Measurements from ENCODE around the gene ZSCAN5B.
"Not testable (repeated sequence)": the region's sequence is repeated elsewhere in the genome, so short reads cannot be mapped to it uniquely, and the experiment has no call there.

The ZSCAN5B gene

GRCh38 chr19:56174550-56174949, 23.0 kb downstream of the ZSCAN5B start:
- no peak for DNase-seq

- no peak for DNase-seq
Observed at GRCh38 chr19:56174086-56174485, 23.5 kb downstream of the ZSCAN5B start.

- peak; percentile 6 for DNase-seq
Observed at GRCh38 chr19:56170261-56170660, 27.3 kb downstream of the ZSCAN5B start.

- no peak for DNase-seq
Observed at GRCh38 chr19:56167064-56167578, 30.5 kb downstream of the ZSCAN5B start.

- no peak for DNase-seq
Observed at GRCh38 chr19:56163097-56163496, 34.5 kb downstream of the ZSCAN5B start.

GRCh38 chr19:56162258-56162657, 35.3 kb downstream of the ZSCAN5B start:
- no peak for DNase-seq

GRCh38 chr19:56161534-56161933, 36.0 kb downstream of the ZSCAN5B start:
- no peak for DNase-seq

- no peak for DNase-seq
Observed at GRCh38 chr19:56159622-56160271, 37.8 kb downstream of the ZSCAN5B start.

- DNase-seq = no peak
Observed at GRCh38 chr19:56159009-56159559, 38.5 kb downstream of the ZSCAN5B start.

GRCh38 chr19:56158170-56158757, 39.3 kb downstream of the ZSCAN5B start:
- no peak for DNase-seq

- no peak for DNase-seq
Observed at GRCh38 chr19:56156768-56157167, 40.8 kb downstream of the ZSCAN5B start.

- DNase-seq = no peak
Observed at GRCh38 chr19:56155124-56155687, 42.4 kb downstream of the ZSCAN5B start.

- DNase-seq = no peak
Observed at GRCh38 chr19:56153507-56153906, 44.1 kb downstream of the ZSCAN5B start.

- DNase-seq = no peak
Observed at GRCh38 chr19:56152644-56153043, 44.9 kb downstream of the ZSCAN5B start.

GRCh38 chr19:56150358-56150757, 47.2 kb downstream of the ZSCAN5B start:
- DNase-seq = no peak

- DNase-seq = no peak
Observed at GRCh38 chr19:56149656-56150038, 47.9 kb downstream of the ZSCAN5B start.

- DNase-seq = not testable (repeated sequence)
Observed at GRCh38 chr19:56148955-56149655, 48.5 kb downstream of the ZSCAN5B start.

- DNase-seq = no peak
Observed at GRCh38 chr19:56148096-56148495, 49.5 kb downstream of the ZSCAN5B start.

GRCh38 chr19:56147307-56147706, 50.3 kb downstream of the ZSCAN5B start:
- DNase-seq = no peak

GRCh38 chr19:56146904-56147303, 50.7 kb downstream of the ZSCAN5B start:
- DNase-seq = no peak

- no peak for DNase-seq
Observed at GRCh38 chr19:56145698-56146097, 51.9 kb downstream of the ZSCAN5B start.

- DNase-seq = no peak
Observed at GRCh38 chr19:56144831-56145230, 52.8 kb downstream of the ZSCAN5B start.

GRCh38 chr19:56144376-56144775, 53.2 kb downstream of the ZSCAN5B start:
- no peak for DNase-seq
